Left ventricle myocardium inferior (tissue), 1 donor: ENCODE results near the gene CHRM3. TPM values are rescaled to one million over a fixed set of nuclear protein-coding genes. Genes with fewer than 3 reads are reported as not detected.

Source experiments
- DNase-seq: peaks from one replicate; pipeline ENCODE4 v3.0.0-alpha.2; 2020
- H3K27ac ChIP-seq: fragments of 200-600 bp; replicated peaks from 2 replicates; pipeline ENCODE4 v1.8.0; 2021
- H3K27me3 ChIP-seq: fragments of 200-600 bp; 2 replicates; pipeline ENCODE4 v1.8.0; 2021; ENCODE audit warnings: low read depth
- H3K36me3 ChIP-seq: fragments of 200-600 bp; 2 replicates; pipeline ENCODE4 v1.8.0; 2021
- H3K4me1 ChIP-seq: fragments of 200-600 bp; 2 replicates; pipeline ENCODE4 v1.8.0; 2021
- H3K4me3 ChIP-seq: fragments of 200-600 bp; 2 replicates; pipeline ENCODE4 v1.8.0; 2021; ENCODE audit warnings: mild to moderate bottlenecking, moderate library complexity
- H3K9me3 ChIP-seq: fragments of 200-600 bp; replicated peaks from 2 replicates; pipeline ENCODE4 v1.8.0; 2021
- CTCF ChIP-seq: fragments of 200-600 bp; IDR thresholded peaks from 2 replicates; pipeline ENCODE4 v1.8.0; 2021; ENCODE audit warnings: antibody characterized with exemption, mild to moderate bottlenecking, borderline replicate concordance
- intact Hi-C: fragments of 100-400 bp; cut with micrococcal nuclease; formaldehyde crosslinking; loops from one replicate; pipeline ENCODE4 v1.11.0; 2022
- total RNA-seq: library from RNA; stranded (reverse); fragmentation: NEBNext Ultra II Directional; extraction: Animal tissue kit (Norgen Biotek cat#: 25700); gene quantifications from one replicate; pipeline ENCODE4 v1.2.1, GENCODE V29; 2021
- donor health status: DM: no; HTN: yes; CAD: no; lungs with severe emphysema.

CHRM3 gene
- total RNA-seq, 1 donor from 2014 or later = 0.36 TPM

GRCh38 chr1:239353536-239353935 lies 32.8 kb upstream of the CHRM3 start:
- no peaks in the 10 kb centered on the region for H3K9me3 ChIP-seq
- intact Hi-C loops = no loop called here
- no peak for TF ChIP-seq CTCF

GRCh38 chr1:239354231-239354630 lies 32.1 kb upstream of the CHRM3 start:
- Histone ChIP-seq H3K9me3 (no peaks in the 10 kb centered on the region), H3K4me3 (no peak overlapping the region), H3K27ac (no peak overlapping the region), H3K27me3 (no peaks in the 10 kb centered on the region), H3K36me3 (no peaks in the 10 kb centered on the region), H3K4me1 (no peaks in the 10 kb centered on the region)
- no peak for TF ChIP-seq CTCF
- no peak for DNase-seq
- intact Hi-C loops = no loop called here

More at GRCh38 chr1:239353536-239353935, 32.8 kb upstream of the CHRM3 start:
- H3K27ac ChIP-seq = no peak overlapping the region
- H3K4me1 ChIP-seq = no peaks in the 10 kb centered on the region
- no peak for DNase-seq
- no peaks in the 10 kb centered on the region for H3K36me3 ChIP-seq
- no peaks in the 10 kb centered on the region for H3K27me3 ChIP-seq
- no peak overlapping the region for H3K4me3 ChIP-seq

GRCh38 chr1:239357867-239358266 lies 28.5 kb upstream of the CHRM3 start:
- no peak for TF ChIP-seq CTCF
- Histone ChIP-seq H3K27ac (no peak overlapping the region), H3K4me1 (no peaks in the 10 kb centered on the region), H3K36me3 (no peaks in the 10 kb centered on the region), H3K27me3 (no peaks in the 10 kb centered on the region), H3K4me3 (no peak overlapping the region), H3K9me3 (no peaks in the 10 kb centered on the region)
- intact Hi-C loops = no loop called here
- DNase-seq = no peak

- intact Hi-C loops = no loop called here
- H3K27ac ChIP-seq = no peak overlapping the region
- no peak for DNase-seq
- no peaks in the 10 kb centered on the region for H3K27me3 ChIP-seq
- no peaks in the 10 kb centered on the region for H3K36me3 ChIP-seq
- TF ChIP-seq CTCF = no peak
- no peaks in the 10 kb centered on the region for H3K9me3 ChIP-seq
- H3K4me1 ChIP-seq = no peaks in the 10 kb centered on the region
- H3K4me3 ChIP-seq = no peak overlapping the region
These were observed 25.0 kb upstream of the CHRM3 start for GRCh38 chr1:239361403-239361802.

- no peaks in the 10 kb centered on the region for H3K4me1 ChIP-seq
- no peak for DNase-seq
- intact Hi-C loops = no loop called here
- no peaks in the 10 kb centered on the region for H3K9me3 ChIP-seq
- no peaks in the 10 kb centered on the region for H3K36me3 ChIP-seq
- no peak overlapping the region for H3K27ac ChIP-seq
- no peak overlapping the region for H3K4me3 ChIP-seq
- no peak for TF ChIP-seq CTCF
- no peaks in the 10 kb centered on the region for H3K27me3 ChIP-seq
These were observed 22.4 kb upstream of the CHRM3 start for GRCh38 chr1:239363930-239364329.

GRCh38 chr1:239367196-239367810 lies 19.1 kb upstream of the CHRM3 start:
- Histone ChIP-seq H3K9me3 (peaks cover 5% of the 10 kb centered on the region), H3K4me1 (no peaks in the 10 kb centered on the region), H3K4me3 (no peak overlapping the region), H3K36me3 (no peaks in the 10 kb centered on the region), H3K27me3 (peaks cover 5% of the 10 kb centered on the region), H3K27ac (no peak overlapping the region)
- TF ChIP-seq CTCF = no peak
- intact Hi-C loops = no loop called here
- DNase-seq = no peak
